Stimulated activated naive CD8-positive, alpha-beta T cell treated with anti-CD3 and anti-CD28 coated beads, Interleukin-15, amount 100 ng/mL, for 72 hours (primary cell): ENCODE data around the gene CAT.

ENCODE experiments used
- ATAC-seq: fragments of 150-1000 bp; cut with Tn5 transposase; 2 replicates; pipeline ENCODE4 v1.10.0; 2021; ENCODE audit warnings: mild to moderate bottlenecking, moderate library complexity
- DNase-seq, 2 donors: peaks; one replicate each; pipeline ENCODE4 v3.0.0; 2021 to 2022
- H3K27ac Mint-ChIP-seq, 2 donors: one replicate each; pipeline ENCODE4 v1.8.0; 2022; ENCODE audit warnings: mild to moderate bottlenecking in 2 of 2, mixed read lengths in 2 of 2, moderate library complexity in 2 of 2
- H3K27me3 Mint-ChIP-seq: one replicate; pipeline ENCODE4 v1.8.0; 2022; ENCODE audit warnings: mixed read lengths
- H3K4me1 Mint-ChIP-seq: one replicate; pipeline ENCODE4 v1.8.0; 2022; ENCODE audit warnings: mild to moderate bottlenecking, mixed read lengths
- H3K4me3 Mint-ChIP-seq, 2 donors: one replicate each; pipeline ENCODE4 v1.8.0; 2022; ENCODE audit warnings: mild to moderate bottlenecking in 2 of 2, mixed read lengths in 2 of 2, moderate library complexity in 1 of 2
- H3K9me3 Mint-ChIP-seq, 2 donors: one replicate each; pipeline ENCODE4 v1.8.0; 2022; ENCODE audit warnings: mixed read lengths in 2 of 2

The CAT gene

GRCh38 chr11:34466802-34467488 lies 28.2 kb downstream of the CAT start:
- no peak for DNase-seq
- Mint-ChIP-seq H3K27me3 (no peaks in the 10 kb centered on the region), H3K9me3 (peaks cover 5 to 8% of the 10 kb centered on the region in 2 donors), H3K27ac (no peak overlapping the region), H3K4me3 (no peak overlapping the region), H3K4me1 (peaks cover 8% of the 10 kb centered on the region)
- ATAC-seq, result no peak

GRCh38 chr11:34468209-34468841 lies 29.6 kb downstream of the CAT start:
- no peak overlapping the region for H3K4me3 Mint-ChIP-seq
- peaks cover 8% of the 10 kb centered on the region for H3K4me1 Mint-ChIP-seq
- DNase-seq (peak; percentile 30 to 46), ATAC-seq (peak; percentile 68)
- H3K27me3 Mint-ChIP-seq, result no peaks in the 10 kb centered on the region
- no peak overlapping the region for H3K27ac Mint-ChIP-seq
- H3K9me3 Mint-ChIP-seq, result peaks cover 5 to 8% of the 10 kb centered on the region in 2 donors

- H3K27me3 Mint-ChIP-seq, result no peaks in the 10 kb centered on the region
- ATAC-seq (no peak), DNase-seq (no peak)
- H3K27ac Mint-ChIP-seq, result no peak overlapping the region
- H3K9me3 Mint-ChIP-seq, result no peaks in the 10 kb centered on the region
- no peaks in the 10 kb centered on the region for H3K4me1 Mint-ChIP-seq
- no peak overlapping the region for H3K4me3 Mint-ChIP-seq
Observed at GRCh38 chr11:34473603-34474169, 35.0 kb downstream of the CAT start.

GRCh38 chr11:34475656-34476055 lies 36.9 kb downstream of the CAT start:
- Mint-ChIP-seq H3K27me3 (no peaks in the 10 kb centered on the region), H3K4me1 (no peaks in the 10 kb centered on the region)
- no peak for ATAC-seq

DNA sequence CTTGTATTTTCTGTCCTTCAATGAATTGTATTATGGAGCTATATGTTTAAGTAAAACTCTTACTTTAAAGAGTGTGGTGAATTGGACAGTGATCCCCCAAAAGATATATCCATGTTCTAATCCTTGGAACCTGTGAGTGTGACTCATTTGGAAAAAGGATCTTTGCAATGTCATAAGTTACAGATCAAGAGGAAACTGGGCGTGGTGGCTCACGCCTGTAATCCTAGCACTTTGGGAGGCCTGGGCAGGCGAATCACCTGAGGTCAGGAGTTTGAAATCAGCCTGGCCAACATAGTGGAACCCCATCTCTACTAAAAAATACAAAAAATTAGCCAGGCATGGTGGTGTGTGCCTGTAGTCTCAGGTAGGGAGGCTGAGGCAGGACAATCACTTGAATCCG lies 38.1 kb downstream of the CAT start:
- no peaks in the 10 kb centered on the region for H3K4me1 Mint-ChIP-seq
- H3K9me3 Mint-ChIP-seq, result no peaks in the 10 kb centered on the region
- ATAC-seq (no peak), DNase-seq (no peak)
- H3K27me3 Mint-ChIP-seq, result no peaks in the 10 kb centered on the region
- no peak overlapping the region for H3K4me3 Mint-ChIP-seq
- peak overlapping the region; percentile 22 to 69 for H3K27ac Mint-ChIP-seq

More at GRCh38 chr11:34475656-34476055, 36.9 kb downstream of the CAT start:
- Mint-ChIP-seq H3K27ac (peak overlapping the region in 1 of 2 donors; percentile 48), H3K4me3 (no peak overlapping the region), H3K9me3 (no peaks in the 10 kb centered on the region)
- DNase-seq, result no peak

DNA sequence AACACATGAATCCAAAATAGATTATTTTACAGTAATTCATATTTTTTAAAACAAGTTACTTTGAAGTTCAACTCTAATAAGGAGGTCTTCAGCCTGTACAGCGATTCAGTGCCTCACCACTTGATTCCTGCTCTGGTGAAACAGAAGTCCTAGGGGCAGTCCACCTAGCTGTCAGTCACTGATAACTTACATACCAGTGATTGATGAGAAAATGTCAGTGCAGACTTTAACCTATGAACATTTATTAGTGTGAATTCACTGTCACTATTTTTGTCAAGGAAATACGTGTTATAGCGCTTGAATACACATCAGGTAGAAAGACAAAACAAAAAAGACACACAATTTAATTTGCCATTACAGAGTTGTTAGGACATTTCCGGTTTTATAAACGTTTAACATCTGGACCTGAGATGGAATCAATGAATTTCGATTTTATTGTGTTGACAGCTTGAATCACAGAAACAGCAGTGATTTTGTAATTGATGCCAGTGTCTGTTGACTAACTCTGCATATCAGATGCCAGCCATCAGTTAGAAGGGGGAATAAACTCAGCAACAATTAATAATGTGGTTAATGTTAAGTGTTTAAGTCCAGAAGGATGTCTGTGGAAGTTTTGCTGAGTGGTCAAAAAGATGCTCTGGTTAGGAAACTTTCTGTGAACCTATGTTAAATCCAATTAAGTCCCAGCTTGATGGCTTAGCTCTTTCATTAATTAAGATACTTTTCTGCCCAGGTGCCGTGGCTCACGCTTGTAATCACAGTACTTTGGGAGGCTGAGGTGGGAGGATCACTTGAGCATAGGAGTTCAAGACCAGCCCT lies 40.3 kb downstream of the CAT start:
- Mint-ChIP-seq H3K4me1 (no peaks in the 10 kb centered on the region), H3K27me3 (peaks cover 5% of the 10 kb centered on the region), H3K27ac (no peak overlapping the region), H3K4me3 (no peak overlapping the region), H3K9me3 (no peaks in the 10 kb centered on the region)
- DNase-seq, result no peak
- ATAC-seq, result no peak

GRCh38 chr11:34480314-34480713 lies 41.6 kb downstream of the CAT start:
- H3K4me3 Mint-ChIP-seq, result no peak overlapping the region
- no peaks in the 10 kb centered on the region for H3K9me3 Mint-ChIP-seq
- H3K4me1 Mint-ChIP-seq, result no peaks in the 10 kb centered on the region
- DNase-seq (no peak), ATAC-seq (no peak)
- no peak overlapping the region for H3K27ac Mint-ChIP-seq
- H3K27me3 Mint-ChIP-seq, result peaks cover 5% of the 10 kb centered on the region

DNA sequence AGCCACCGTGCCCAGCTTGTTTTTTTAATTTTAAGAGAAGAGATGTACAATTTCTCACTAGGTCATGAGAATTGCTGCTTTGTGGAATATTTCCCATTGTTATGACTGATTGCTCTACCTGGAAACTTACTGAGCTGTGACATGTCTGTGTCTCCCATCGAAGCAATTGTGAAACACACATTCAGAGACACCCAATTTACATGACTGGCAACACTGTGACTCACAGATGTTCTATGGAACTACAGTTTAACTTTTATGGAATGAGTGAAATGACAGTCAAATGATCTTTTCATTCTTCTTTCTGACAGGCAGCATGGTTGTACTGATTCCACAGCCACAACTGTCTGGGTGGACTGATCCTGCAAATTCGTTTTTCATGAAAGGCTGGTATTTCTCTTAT lies 42.6 kb downstream of the CAT start:
- ATAC-seq (no peak), DNase-seq (no peak)
- no peak overlapping the region for H3K4me3 Mint-ChIP-seq
- H3K4me1 Mint-ChIP-seq, result no peaks in the 10 kb centered on the region
- peaks cover 5% of the 10 kb centered on the region for H3K27me3 Mint-ChIP-seq
- H3K9me3 Mint-ChIP-seq, result no peaks in the 10 kb centered on the region
- no peak overlapping the region for H3K27ac Mint-ChIP-seq

DNA sequence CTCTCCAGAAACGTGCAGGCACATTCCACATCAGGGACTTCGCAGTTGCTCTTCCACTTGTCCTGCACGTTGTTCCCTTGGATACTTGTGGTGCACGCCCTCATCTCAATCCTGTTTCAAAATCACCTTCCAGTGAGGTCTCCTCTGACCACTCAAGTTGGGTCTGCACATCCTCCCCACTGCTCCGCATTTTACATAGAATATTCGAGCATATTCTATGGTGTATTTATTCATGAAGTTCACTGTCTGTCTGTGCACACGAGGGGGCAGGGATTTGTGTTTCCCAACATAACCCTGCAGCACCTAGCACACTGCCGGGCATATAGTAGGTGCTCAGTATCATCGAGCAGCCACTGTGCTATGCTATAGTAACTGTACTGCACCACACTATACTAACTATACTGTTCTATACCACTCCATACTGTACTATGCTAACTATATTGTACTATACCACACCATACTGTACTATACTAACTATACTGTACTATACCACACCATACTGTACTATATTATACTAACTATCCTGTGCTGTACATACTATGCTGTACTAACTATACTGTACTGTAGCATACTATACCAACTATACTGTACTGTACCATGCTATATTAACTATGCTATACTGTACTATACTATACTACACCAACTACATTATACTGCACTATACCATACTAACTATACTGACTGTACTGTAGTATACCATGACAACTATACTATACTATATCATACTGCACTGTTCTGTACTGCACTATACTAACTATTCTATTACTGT lies 44.6 kb downstream of the CAT start:
- Mint-ChIP-seq H3K27ac (no peak overlapping the region), H3K27me3 (peaks cover 5% of the 10 kb centered on the region), H3K9me3 (no peaks in the 10 kb centered on the region), H3K4me1 (no peaks in the 10 kb centered on the region), H3K4me3 (no peak overlapping the region)
- ATAC-seq (peak; percentile 50), DNase-seq (no peak)

- ATAC-seq (no peak), DNase-seq (no peak)
- Mint-ChIP-seq H3K9me3 (no peaks in the 10 kb centered on the region), H3K4me3 (no peak overlapping the region), H3K4me1 (no peaks in the 10 kb centered on the region), H3K27ac (no peak overlapping the region), H3K27me3 (peaks cover 5% of the 10 kb centered on the region)
Observed at GRCh38 chr11:34487430-34487829, 48.7 kb downstream of the CAT start.

GRCh38 chr11:34488855-34489557 lies 50.3 kb downstream of the CAT start:
- H3K27me3 Mint-ChIP-seq, result no peaks in the 10 kb centered on the region
- peak overlapping the region in 1 of 2 donors; percentile 44 for H3K27ac Mint-ChIP-seq
- no peak overlapping the region for H3K4me3 Mint-ChIP-seq
- DNase-seq (no peak), ATAC-seq (no peak)
- no peaks in the 10 kb centered on the region for H3K4me1 Mint-ChIP-seq
- H3K9me3 Mint-ChIP-seq, result no peaks in the 10 kb centered on the region

DNA sequence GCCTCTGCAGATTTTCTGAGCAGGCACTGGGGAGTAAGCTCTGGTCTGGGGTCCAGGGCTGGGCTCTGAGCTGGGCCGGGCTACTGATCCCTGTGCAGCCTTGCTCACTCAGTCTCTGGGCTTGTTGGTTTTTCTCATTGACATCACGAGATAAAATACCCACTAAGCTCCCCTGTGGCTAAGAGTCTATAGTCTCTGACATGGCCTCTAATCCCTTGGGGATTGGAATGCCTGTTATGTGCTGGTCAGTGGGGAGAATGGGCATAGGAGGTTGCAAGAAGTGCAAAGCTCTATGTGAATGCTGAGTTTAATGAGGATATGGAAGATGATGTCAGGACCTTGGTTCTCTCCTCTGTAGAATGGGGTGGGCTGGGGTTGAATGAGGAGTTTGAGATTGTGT lies 51.6 kb downstream of the CAT start:
- peaks cover 8% of the 10 kb centered on the region for H3K27me3 Mint-ChIP-seq
- DNase-seq (no peak), ATAC-seq (no peak)
- H3K27ac Mint-ChIP-seq, result no peak overlapping the region
- H3K9me3 Mint-ChIP-seq, result no peaks in the 10 kb centered on the region
- H3K4me1 Mint-ChIP-seq, result no peaks in the 10 kb centered on the region
- H3K4me3 Mint-ChIP-seq, result no peak overlapping the region

- H3K4me3 Mint-ChIP-seq, result no peak overlapping the region
- DNase-seq (peak; percentile 32 to 40), ATAC-seq (no peak)
- H3K4me1 Mint-ChIP-seq, result no peaks in the 10 kb centered on the region
- H3K27me3 Mint-ChIP-seq, result peaks cover 8% of the 10 kb centered on the region
- H3K27ac Mint-ChIP-seq, result no peak overlapping the region
- H3K9me3 Mint-ChIP-seq, result no peaks in the 10 kb centered on the region
Observed at GRCh38 chr11:34492806-34493414, 54.2 kb downstream of the CAT start.

- H3K4me3 Mint-ChIP-seq, result no peak overlapping the region
- no peak overlapping the region for H3K27ac Mint-ChIP-seq
- H3K4me1 Mint-ChIP-seq, result no peaks in the 10 kb centered on the region
- peaks cover 8% of the 10 kb centered on the region for H3K27me3 Mint-ChIP-seq
- DNase-seq, result no peak
- no peak for ATAC-seq
- no peaks in the 10 kb centered on the region for H3K9me3 Mint-ChIP-seq
Observed at GRCh38 chr11:34493468-34493867, 54.7 kb downstream of the CAT start.
